Measurements from ENCODE around the gene HMGCR.

Gene HMGCR

DNA sequence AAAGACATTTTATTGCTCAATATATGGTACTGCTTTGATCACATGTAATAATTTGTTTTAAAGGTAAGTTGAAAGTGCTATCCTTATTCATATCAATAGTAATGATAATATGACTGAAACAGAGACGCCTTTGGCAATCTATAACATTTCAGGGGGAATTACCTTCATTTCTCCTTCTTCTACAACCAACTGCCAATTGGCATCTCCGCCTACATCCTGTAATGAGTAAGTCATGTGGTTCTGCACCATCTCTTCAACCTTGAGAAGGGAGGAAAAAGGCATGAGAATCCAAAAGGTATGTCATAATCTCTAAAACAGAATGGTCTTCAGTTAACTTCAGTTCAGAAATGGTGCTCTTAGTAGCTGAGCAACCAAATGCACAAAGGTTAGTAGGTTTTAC is 52.4 kb downstream of the HMGCR start:
- no peak for DNase-seq

DNA sequence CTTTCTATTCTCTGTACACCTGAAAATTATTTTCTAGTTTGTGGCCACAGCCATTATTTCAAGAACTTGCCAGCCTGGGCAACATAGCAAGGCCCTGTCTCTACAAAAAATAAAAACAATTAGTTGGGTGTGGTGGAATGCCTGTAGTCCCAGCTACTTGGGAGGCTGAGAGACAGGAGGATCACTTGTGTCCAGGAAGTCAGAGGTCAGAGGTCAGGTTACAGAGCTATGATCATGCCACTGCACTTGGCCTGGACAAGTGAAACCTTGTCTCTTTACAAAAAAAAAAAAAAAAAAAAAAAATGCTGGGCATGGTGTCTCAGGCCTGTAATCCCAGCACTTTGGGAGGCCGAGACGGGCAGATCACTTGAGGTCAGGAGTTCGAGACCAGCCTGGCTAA is 58.3 kb downstream of the HMGCR start:
- no peak for DNase-seq

DNA sequence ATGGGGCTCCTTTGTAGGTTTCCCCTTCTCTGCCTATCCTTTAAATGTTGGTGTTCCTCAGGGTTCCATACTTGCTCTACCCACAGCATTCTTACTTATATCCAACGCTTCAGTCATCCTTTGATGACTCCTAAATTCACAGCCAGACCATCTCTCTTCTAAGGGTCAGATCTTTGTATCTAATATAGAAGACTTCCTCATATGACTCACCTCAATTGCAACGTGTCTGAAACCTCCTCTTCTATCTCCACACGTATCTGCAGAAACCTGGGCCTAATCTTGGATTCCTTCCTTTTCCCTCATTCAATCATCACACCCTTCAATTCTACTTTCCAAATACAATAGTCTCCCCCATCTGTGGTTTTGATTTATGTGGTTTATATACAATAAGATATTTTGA is 68.3 kb downstream of the HMGCR start:
- DNase-seq, result no peak

All from activated CD4-positive, CD25-positive, alpha-beta regulatory T cell (primary cell).